H1 (cell line): ENCODE results near the gene USP12. TPM values are rescaled to one million over a fixed set of nuclear protein-coding genes. Genes with fewer than 3 reads are reported as not detected.

Experiments used
- CTCF ChIA-PET: fragments of 300-600 bp; sonication (Branson Sonifier 250); formaldehyde crosslinking; loops from one replicate; lab custom pipeline; 2021; ENCODE audit not compliant: partially characterized antibody; lab: Charles Lee
- POLR2A ChIA-PET: fragments of 300-600 bp; sonication (Branson Sonifier 250); formaldehyde crosslinking; loops from one replicate; lab custom pipeline; 2021; ENCODE audit warnings: inconsistent platforms; ENCODE audit not compliant: partially characterized antibody; lab: Charles Lee
- DNase-seq, 2 experiments: peaks; one replicate each; pipeline versions ENCODE4 v3.0.0 to v3.0.0-alpha.2; 2010 to 2022; ENCODE audit warnings: low spot score in 2 of 2, low read depth in 1 of 2, mixed read lengths in 1 of 2
- FAIRE-seq: peaks from 2 replicates; lab custom pipeline; 2011; peaks lifted over from hg19 to GRCh38; lab: Jason Lieb, UNC
- H2AFZ ChIP-seq: 2 replicates; pipeline ENCODE4 v1.8.1; 2012; ENCODE audit warnings: low read length, inconsistent platforms
- H2AK5ac ChIP-seq: 2 replicates; pipeline ENCODE4 v1.6.1; 2013; ENCODE audit warnings: low read depth, low read length
- H2BK120ac ChIP-seq: replicated peaks from 2 replicates; pipeline ENCODE3; 2013; ENCODE audit warnings: low read depth, low read length, inconsistent platforms
- H2BK12ac ChIP-seq: 2 replicates; pipeline ENCODE4 v1.6.1; 2013; ENCODE audit warnings: low read depth, low read length
- H2BK15ac ChIP-seq: 2 replicates; pipeline ENCODE4 v1.6.1; 2013; ENCODE audit warnings: low read length
- H2BK20ac ChIP-seq: 2 replicates; pipeline ENCODE4 v1.6.1; 2013; ENCODE audit warnings: low read length
- H2BK5ac ChIP-seq: 2 replicates; pipeline ENCODE4 v1.6.1; 2013; ENCODE audit warnings: low read depth, low read length
- H3K14ac ChIP-seq: 2 replicates; pipeline ENCODE4 v1.6.1; 2013; ENCODE audit warnings: inconsistent platforms; ENCODE audit not compliant: insufficient read length
- H3K18ac ChIP-seq: 2 replicates; pipeline ENCODE4 v1.6.1; 2013; ENCODE audit warnings: low read length; ENCODE audit errors: extremely low read depth
- H3K23ac ChIP-seq: 2 replicates; pipeline ENCODE4 v1.6.1; 2013; ENCODE audit warnings: inconsistent platforms; ENCODE audit not compliant: insufficient read length
- H3K23me2 ChIP-seq: 2 replicates; pipeline ENCODE4 v1.6.1; 2013; ENCODE audit warnings: low read depth, low read length
- H3K27ac ChIP-seq: 2 replicates; pipeline ENCODE4 v1.6.1; 2011; ENCODE audit warnings: low read depth, low read length, inconsistent platforms
- H3K27me3 ChIP-seq, 4 experiments: replicated peaks in 1 of 4; 1 replicate in 1 of 4; 2 replicates in 3 of 4; pipeline versions ENCODE4 v1.6.1 to v1.8.1; 2011 to 2013; ENCODE audit warnings: low read length in 3 of 4, mild to moderate bottlenecking in 3 of 4, inconsistent platforms in 2 of 4, mixed read lengths in 2 of 4, moderate library complexity in 1 of 4; ENCODE audit not compliant: control insufficient read depth in 3 of 4, insufficient read depth in 3 of 4; ENCODE audit errors: extremely low read depth in 1 of 4
- H3K36me3 ChIP-seq, 4 experiments: 2 replicates each; pipeline versions ENCODE4 v1.6.1 to v1.8.1; 2011 to 2013; ENCODE audit warnings: mild to moderate bottlenecking in 4 of 4, low read length in 3 of 4, moderate library complexity in 2 of 4, control low read depth in 1 of 4, inconsistent platforms in 1 of 4; ENCODE audit not compliant: insufficient read depth in 4 of 4, control insufficient read depth in 2 of 4
- H3K4ac ChIP-seq: replicated peaks from 2 replicates; pipeline ENCODE3; 2013; ENCODE audit warnings: low read length, low read depth, mixed read lengths, inconsistent platforms; ENCODE audit not compliant: insufficient read length
- H3K4me1 ChIP-seq, 4 experiments: replicated peaks in 1 of 4; 1 replicate in 1 of 4; 2 replicates in 3 of 4; pipeline versions ENCODE4 v1.6.1 to v1.8.1; 2011 to 2013; ENCODE audit warnings: low read length in 3 of 4, inconsistent platforms in 2 of 4, mixed read lengths in 1 of 4; ENCODE audit not compliant: insufficient read depth in 4 of 4, control insufficient read depth in 3 of 4
- H3K4me2 ChIP-seq, 2 experiments: 2 replicates each; pipeline versions ENCODE4 v1.6.1 to v1.8.1; 2011 to 2013; ENCODE audit warnings: low read depth in 2 of 2, low read length in 2 of 2, control low read depth in 1 of 2, inconsistent platforms in 1 of 2, mild to moderate bottlenecking in 1 of 2; ENCODE audit not compliant: insufficient read depth in 1 of 2
- H3K4me3 ChIP-seq, 4 experiments: fragments of 200-600, 300-600 bp in 1 of 4; sonication (generic), shearing (Covaris generic), sonication (Bioruptor Twin) in 1 of 4; 2 replicates each; pipeline versions ENCODE4 v1.5.1 to v1.8.1; 2011 to 2016; ENCODE audit warnings: low read length in 4 of 4, low read depth in 3 of 4, control low read depth in 2 of 4, inconsistent platforms in 2 of 4, mild to moderate bottlenecking in 2 of 4, mixed read lengths in 1 of 4, moderate library complexity in 1 of 4; ENCODE audit not compliant: insufficient read depth in 2 of 4; ENCODE audit errors: extremely low read depth in 1 of 4
- H3K56ac ChIP-seq: replicated peaks from 2 replicates; pipeline ENCODE3; 2013; ENCODE audit warnings: low read depth, mild to moderate bottlenecking, mixed read lengths, low read length, inconsistent platforms; ENCODE audit not compliant: insufficient read length
- H3K79me1 ChIP-seq: 2 replicates; pipeline ENCODE4 v1.6.1; 2013; ENCODE audit warnings: low read depth, low read length, control low read depth
- H3K79me2 ChIP-seq, 2 experiments: 2 replicates each; pipeline versions ENCODE4 v1.6.1 to v1.8.1; 2012 to 2013; ENCODE audit warnings: low read length in 2 of 2, mild to moderate bottlenecking in 2 of 2, inconsistent platforms in 1 of 2; ENCODE audit not compliant: insufficient read depth in 2 of 2, control insufficient read depth in 1 of 2
- H3K9ac ChIP-seq, 4 experiments: replicated peaks in 1 of 4; 1 replicate in 1 of 4; 2 replicates in 3 of 4; pipeline versions ENCODE4 v1.6.1 to v1.8.1; 2011 to 2013; ENCODE audit warnings: low read depth in 3 of 4, low read length in 3 of 4, control low read depth in 2 of 4, mild to moderate bottlenecking in 2 of 4, moderate library complexity in 2 of 4, inconsistent platforms in 1 of 4; ENCODE audit errors: extremely low read depth in 1 of 4
- H3K9me3 ChIP-seq, 2 experiments: 2 replicates each; pipeline versions ENCODE4 v1.6.1 to v1.8.1; 2012 to 2013; ENCODE audit warnings: mild to moderate bottlenecking in 2 of 2, moderate library complexity in 2 of 2, control low read depth in 1 of 2, inconsistent platforms in 1 of 2, low read depth in 1 of 2, low read length in 1 of 2, mixed read lengths in 1 of 2; ENCODE audit not compliant: insufficient read depth in 2 of 2
- H4K20me1 ChIP-seq, 2 experiments: replicated peaks in 1 of 2; 2 replicates each; pipeline versions ENCODE3 to v1.8.1; 2011 to 2013; ENCODE audit warnings: inconsistent platforms in 2 of 2, low read length in 2 of 2, mild to moderate bottlenecking in 1 of 2; ENCODE audit not compliant: insufficient read depth in 2 of 2, control insufficient read depth in 1 of 2
- H4K5ac ChIP-seq: 2 replicates; pipeline ENCODE4 v1.6.1; 2013; ENCODE audit warnings: low read length, low read depth, mixed read lengths, inconsistent platforms; ENCODE audit not compliant: insufficient read length
- H4K8ac ChIP-seq: 2 replicates; pipeline ENCODE4 v1.8.0; 2013; ENCODE audit warnings: mild to moderate bottlenecking, moderate library complexity, low read length, inconsistent platforms; ENCODE audit not compliant: insufficient read depth; ENCODE audit errors: extremely low read depth
- H4K91ac ChIP-seq: replicated peaks from 2 replicates; pipeline ENCODE3; 2013; ENCODE audit warnings: low read length, mixed read lengths, inconsistent platforms; ENCODE audit not compliant: insufficient read length
- CEBPB ChIP-seq: IDR thresholded peaks from 2 replicates; pipeline ENCODE4 v1.6.1; 2012; ENCODE audit warnings: low read depth, low read length
- E2F6 ChIP-seq: IDR thresholded peaks from 2 replicates; pipeline ENCODE4 v1.6.1; 2012; ENCODE audit warnings: inconsistent platforms
- NANOG ChIP-seq: IDR thresholded peaks from 2 replicates; pipeline ENCODE4 v1.6.1; 2011; ENCODE audit warnings: low read length, low read depth, mild to moderate bottlenecking, inconsistent platforms; ENCODE audit not compliant: insufficient read depth, poor library complexity, severe bottlenecking
- RFX5 ChIP-seq: IDR thresholded peaks from 2 replicates; pipeline ENCODE4 v1.6.1; 2011; ENCODE audit warnings: low read depth, low read length, improper control_type of control experiment, borderline replicate concordance
- TBP ChIP-seq: IDR thresholded peaks from 2 replicates; pipeline ENCODE4 v1.6.1; 2011; ENCODE audit warnings: low read depth, low read length, improper control_type of control experiment
- WGBS, 2 experiments: shearing (Covaris generic) in 1 of 2; methylation state at CpG; one replicate each; pipeline versions ENCODE4 v1.1.6 to v1.1.7; 2013 to 2015; ENCODE audit warnings: low lambda C conversion rate in 2 of 2, mixed read lengths in 2 of 2, inconsistent platforms in 1 of 2, low coverage in 1 of 2, missing lambda C conversion rate in 1 of 2; ENCODE audit not compliant: insufficient replicate concordance in 2 of 2, insufficient coverage in 1 of 2, insufficient read length in 1 of 2; ENCODE audit errors: extremely low coverage in 1 of 2, missing lambda C conversion rate in 1 of 2; 5-methylcytosine and 5-hydroxymethylcytosine counted together
- polyA plus RNA-seq, 7 experiments: library from polyadenylated mRNA; depleted of rRNA in 3 of 7; stranded (reverse) in 5 of 7; unstranded in 2 of 7; fragments of >200 nt in 5 of 7; fragments of 200-250 nt in 2 of 7; gene quantifications; 1 replicate in 5 of 7; 2 replicates in 1 of 7; 4 replicates in 1 of 7; pipeline versions ENCODE4 v1.2.1 to v1.2.3, GENCODE V29; 2011 to 2013; ENCODE audit warnings: missing spikeins in 2 of 7, mixed read lengths in 2 of 7
- total RNA-seq: library from RNA; stranded (reverse); fragmentation: NEBNext Ultra II Directional; extraction: Animal tissue kit (Norgen Biotek cat#: 25700); gene quantifications from 2 replicates; pipeline ENCODE4 v1.2.1, GENCODE V29; 2021

The USP12 gene
- total and polyA plus RNA-seq, 2 of the 8 experiments (the other 6 are each of a cell fraction or from before 2014, with no cell fraction given) = 4.0 to 30.0 TPM

- H2AK5ac ChIP-seq = no peak overlapping the region
- H3K9me3 ChIP-seq = no peaks in the 10 kb centered on the region
- no peak overlapping the region for H2AFZ ChIP-seq
- no peaks in the 10 kb centered on the region; a peak in 1 of 8 replicates for H3K36me3 ChIP-seq
- no peak overlapping the region for H4K5ac ChIP-seq
- peaks cover 7% of the 10 kb centered on the region for H3K79me1 ChIP-seq
- no peak overlapping the region for H3K18ac ChIP-seq
- no peak overlapping the region for H3K4me2 ChIP-seq
- H2BK15ac ChIP-seq = no peak overlapping the region
- H3K79me2 ChIP-seq = peaks cover 16 to 99% of the 10 kb centered on the region in 2 experiments
- no peak overlapping the region for H3K56ac ChIP-seq
- no peak overlapping the region for H2BK120ac ChIP-seq
- H3K27me3 ChIP-seq = no peaks in the 10 kb centered on the region
- TF ChIP-seq NANOG (no peak), E2F6 (no peak), CEBPB (no peak), RFX5 (no peak), TBP (no peak)
- ChIA-PET POLR2A (interaction anchor here (0.9 to 1.8 kb wide), 4 partner anchors 15 to 137 kb away, joined by 3 to 4 read pairs (median 4); partner anchors contain the start of gene RASL11A), CTCF (interaction anchor here (0.7 to 2.1 kb wide), 6 partner anchors 8 to 228 kb away, joined by 3 to 6 read pairs (median 4); no protein-coding TSS in a partner anchor)
- no peak overlapping the region for H4K91ac ChIP-seq
- H3K23ac ChIP-seq = no peak overlapping the region
- no peak overlapping the region for H4K8ac ChIP-seq
- no peak overlapping the region for H3K4me3 ChIP-seq
- H3K27ac ChIP-seq = no peak overlapping the region
- no peak overlapping the region for H3K14ac ChIP-seq
- H2BK20ac ChIP-seq = no peak overlapping the region
- H2BK5ac ChIP-seq = no peak overlapping the region
- FAIRE-seq = no peak
- H3K23me2 ChIP-seq = no peaks in the 10 kb centered on the region
- DNase-seq = no peak
- peaks cover 2 to 17% (median 6%) of the 10 kb centered on the region in 4 experiments; a peak in 6 of 7 replicates for H3K4me1 ChIP-seq
- no peak overlapping the region for H2BK12ac ChIP-seq
- no peak overlapping the region for H3K4ac ChIP-seq
- no peak overlapping the region for H3K9ac ChIP-seq
- H4K20me1 ChIP-seq = peaks cover 0 to 2% of the 10 kb centered on the region in 2 experiments
- 93% methylated on average over 2 of the region's 2 CpGs; no CpG with 5 or more reads in 1 of the 2 experiments for WGBS, 2 experiments
Observed at GRCh38 chr13:27133889-27134288, 37.7 kb downstream of the USP12 start.
